Measurements from ENCODE around the gene RIPPLY2. TPM values are rescaled to one million over a fixed set of nuclear protein-coding genes. Genes with fewer than 3 reads are reported as not detected.

RIPPLY2 gene
- total RNA-seq, 1 experiment from 2014 or later = not detected

Other genes starting within 250 kb of the RIPPLY2 start
- not detected in 2 replicates for gene SNAP91, start 144.3 kb upstream of the RIPPLY2 start, total RNA-seq (2022)
- 18.9 and 22.2 TPM in 2 replicates for gene CYB5R4, start 6.3 kb downstream of the RIPPLY2 start, total RNA-seq (2022)
- 0.15 and 0.33 TPM in 2 replicates for gene MRAP2, start 180.4 kb downstream of the RIPPLY2 start, total RNA-seq (2022)

Data from MCF 10A (cell line).